GM13977 (cell line): ENCODE measurements around the gene AGO1.

ENCODE experiments used
- DNase-seq: peaks from one replicate; pipeline ENCODE4 v3.0.0; 2012; ENCODE audit warnings: low spot score
- CTCF ChIP-seq: IDR thresholded peaks from 2 replicates; pipeline ENCODE4 v1.5.1; 2012; ENCODE audit warnings: mild to moderate bottlenecking, control low read depth; ENCODE audit not compliant: insufficient read depth; ENCODE audit errors: extremely low read depth, missing control alignments
- in situ Hi-C: fragments of 300-500 bp; cut with MboI; formaldehyde crosslinking; loops from one replicate; pipeline ENCODE4 v1.12.0; 2022; ENCODE audit warnings: low sequenced_read_pairs, low pct_unique_long_range_greater_than_20kb, mixed read lengths, inconsistent platforms; ENCODE audit not compliant: unreplicated experiment

AGO1 gene

DNA sequence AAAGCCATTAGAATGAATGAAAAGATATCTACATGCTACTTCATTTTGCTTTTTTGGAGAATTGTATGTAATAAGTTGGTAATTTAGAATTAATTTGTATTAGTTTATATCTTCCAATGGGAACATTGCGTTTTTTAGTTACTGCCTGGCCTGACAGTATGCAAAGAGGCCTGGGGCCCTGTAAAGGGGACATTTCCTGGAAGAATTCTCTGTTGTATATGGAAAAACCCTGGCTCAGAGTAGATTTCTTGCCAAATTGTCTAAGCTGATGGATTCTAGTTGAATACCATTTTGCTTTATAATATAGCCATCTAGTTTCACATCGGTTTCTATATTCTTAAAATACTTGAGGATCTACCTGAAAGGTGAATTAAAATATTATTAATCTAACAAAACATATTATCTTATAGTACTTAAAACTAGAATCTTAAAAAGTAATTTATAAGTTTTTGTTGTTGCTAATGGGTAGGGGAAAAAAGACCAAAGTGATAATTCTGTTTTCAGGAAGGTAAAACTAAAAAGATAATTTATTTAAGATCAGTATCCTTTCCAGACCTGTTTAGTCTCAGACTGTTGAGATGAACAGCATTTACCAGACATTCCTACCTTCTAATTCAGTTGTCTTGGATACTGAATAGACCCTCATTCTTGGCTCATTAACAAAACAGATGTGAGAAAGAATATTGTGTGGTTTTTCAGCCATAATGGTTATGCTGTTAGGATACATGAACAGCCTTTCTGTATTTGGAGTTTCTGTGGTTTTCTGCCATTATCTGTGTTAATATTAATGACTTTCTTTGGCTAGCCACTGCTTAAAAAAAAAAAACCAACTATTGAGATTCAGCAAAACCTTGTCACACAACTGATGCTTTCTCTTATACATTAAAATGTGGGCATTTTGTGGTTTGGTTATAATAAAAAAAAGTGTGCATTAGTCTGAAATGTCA is 52.7 kb downstream of the AGO1 start:
- no peak for TF ChIP-seq CTCF
- no peak for DNase-seq
- in situ Hi-C loops: no loop called here

- DNase-seq: no peak
- no peak for TF ChIP-seq CTCF
- in situ Hi-C loops: no loop called here
These were observed 53.8 kb downstream of the AGO1 start for GRCh38 chr1:35936838-35937237.

GRCh38 chr1:35939484-35939883 is 56.5 kb downstream of the AGO1 start:
- in situ Hi-C loops: no loop called here
- no peak for DNase-seq
- no peak for TF ChIP-seq CTCF

DNA sequence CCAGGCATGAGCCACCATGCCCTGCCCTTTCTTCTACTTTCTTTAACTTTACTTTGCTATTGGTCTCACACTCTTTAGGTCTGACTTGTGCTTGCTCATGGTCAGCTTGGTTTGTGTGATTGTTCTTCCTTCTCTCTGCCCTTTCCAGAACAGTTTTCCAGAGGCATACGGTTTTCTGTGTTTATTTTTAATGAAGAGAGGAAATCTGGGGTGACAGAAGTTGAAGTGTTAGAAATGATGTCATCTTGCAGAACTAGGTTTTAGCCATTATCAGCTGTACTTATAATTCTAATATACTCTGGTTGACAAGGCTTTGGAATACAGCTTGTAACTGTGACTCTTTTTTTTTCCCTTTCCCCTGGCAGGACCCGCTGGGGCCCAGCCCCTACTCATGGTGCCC is 62.3 kb downstream of the AGO1 start:
- in situ Hi-C loops: no loop called here
- TF ChIP-seq CTCF: no peak
- no peak for DNase-seq

DNA sequence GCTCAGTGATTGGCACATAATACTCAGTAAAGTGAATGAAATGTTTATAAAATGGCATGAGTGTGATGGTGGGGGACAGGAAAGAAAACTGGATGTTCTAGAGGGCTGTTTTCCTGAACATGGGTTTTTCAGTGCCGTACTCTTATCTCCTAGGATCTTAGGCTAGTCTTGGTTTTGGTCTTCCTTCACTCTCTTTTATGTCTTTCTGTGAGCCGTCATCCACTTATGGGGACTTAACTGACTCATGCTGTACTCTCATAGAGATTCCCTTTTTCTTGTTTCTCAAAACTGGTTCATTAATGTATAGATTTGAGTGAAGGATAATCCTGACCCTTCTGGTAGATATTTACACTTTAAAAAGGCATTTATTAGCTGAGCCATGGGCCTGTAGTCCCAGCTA is 64.5 kb downstream of the AGO1 start:
- TF ChIP-seq CTCF: no peak
- no peak for DNase-seq
- in situ Hi-C loops: no loop called here

DNA sequence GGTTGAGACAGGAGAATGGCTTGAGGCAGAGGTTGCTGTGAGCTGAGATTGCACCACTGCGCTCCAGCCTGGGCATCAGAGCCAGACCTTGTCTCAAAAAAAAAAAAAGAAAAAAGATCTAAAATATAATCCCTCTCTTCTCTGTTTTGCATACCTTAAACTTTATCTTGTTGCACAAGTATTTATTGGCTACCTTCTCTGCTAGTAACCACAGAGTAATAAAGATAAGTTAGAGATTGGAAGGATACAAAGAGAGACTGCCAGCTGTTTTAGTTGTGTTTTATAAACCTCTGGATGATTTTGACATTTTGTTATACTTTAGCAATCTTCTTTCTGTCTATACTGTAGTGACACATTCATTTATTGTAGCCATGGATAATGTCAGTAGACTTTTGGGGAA is 75.5 kb downstream of the AGO1 start:
- in situ Hi-C loops: no loop called here
- no peak for TF ChIP-seq CTCF
- no peak for DNase-seq
